ENCODE results near the gene RGS7BP.

DNA sequence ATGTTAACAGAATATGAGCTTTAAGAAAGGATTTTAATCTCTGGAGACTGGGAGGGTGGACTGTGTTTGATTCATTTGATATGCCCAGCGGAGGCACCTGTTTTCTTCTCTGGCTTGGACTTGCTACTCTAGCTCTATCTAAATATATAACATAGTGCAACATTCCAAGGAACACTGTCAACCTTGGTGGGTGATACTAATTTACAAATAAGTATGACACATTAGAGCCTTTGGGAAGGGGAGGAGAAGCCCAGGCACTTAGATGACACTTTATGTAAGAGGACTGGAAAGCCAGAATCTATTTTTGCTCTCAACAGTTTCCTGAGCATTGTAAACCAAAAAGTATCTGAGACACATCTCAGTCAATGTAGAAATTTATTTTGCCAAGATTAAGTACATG is 101.1 kb downstream of the RGS7BP start:
- TF ChIP-seq, protein P1, sequence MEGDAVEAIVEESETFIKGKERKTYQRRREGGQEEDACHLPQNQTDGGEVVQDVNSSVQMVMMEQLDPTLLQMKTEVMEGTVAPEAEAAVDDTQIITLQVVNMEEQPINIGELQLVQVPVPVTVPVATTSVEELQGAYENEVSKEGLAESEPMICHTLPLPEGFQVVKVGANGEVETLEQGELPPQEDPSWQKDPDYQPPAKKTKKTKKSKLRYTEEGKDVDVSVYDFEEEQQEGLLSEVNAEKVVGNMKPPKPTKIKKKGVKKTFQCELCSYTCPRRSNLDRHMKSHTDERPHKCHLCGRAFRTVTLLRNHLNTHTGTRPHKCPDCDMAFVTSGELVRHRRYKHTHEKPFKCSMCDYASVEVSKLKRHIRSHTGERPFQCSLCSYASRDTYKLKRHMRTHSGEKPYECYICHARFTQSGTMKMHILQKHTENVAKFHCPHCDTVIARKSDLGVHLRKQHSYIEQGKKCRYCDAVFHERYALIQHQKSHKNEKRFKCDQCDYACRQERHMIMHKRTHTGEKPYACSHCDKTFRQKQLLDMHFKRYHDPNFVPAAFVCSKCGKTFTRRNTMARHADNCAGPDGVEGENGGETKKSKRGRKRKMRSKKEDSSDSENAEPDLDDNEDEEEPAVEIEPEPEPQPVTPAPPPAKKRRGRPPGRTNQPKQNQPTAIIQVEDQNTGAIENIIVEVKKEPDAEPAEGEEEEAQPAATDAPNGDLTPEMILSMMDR (IDR thresholded peaks at IDR 0.05) = no peak
- TF ChIP-seq POLR2A (IDR thresholded peaks at IDR 0.05) = no peak
